HG03066 (cell line): ENCODE data around the gene COL6A2.
"Not testable (repeated sequence)": the region's sequence is repeated elsewhere in the genome, so short reads cannot be mapped to it uniquely, and the experiment has no call there.

Experiments used
- ATAC-seq: cut with Tn5 transposase; IDR thresholded peaks from one replicate; pipeline ENCODE4 v1.9.1; 2021; ENCODE audit warnings: low read depth; ENCODE audit not compliant: unreplicated experiment

COL6A2 gene

DNA sequence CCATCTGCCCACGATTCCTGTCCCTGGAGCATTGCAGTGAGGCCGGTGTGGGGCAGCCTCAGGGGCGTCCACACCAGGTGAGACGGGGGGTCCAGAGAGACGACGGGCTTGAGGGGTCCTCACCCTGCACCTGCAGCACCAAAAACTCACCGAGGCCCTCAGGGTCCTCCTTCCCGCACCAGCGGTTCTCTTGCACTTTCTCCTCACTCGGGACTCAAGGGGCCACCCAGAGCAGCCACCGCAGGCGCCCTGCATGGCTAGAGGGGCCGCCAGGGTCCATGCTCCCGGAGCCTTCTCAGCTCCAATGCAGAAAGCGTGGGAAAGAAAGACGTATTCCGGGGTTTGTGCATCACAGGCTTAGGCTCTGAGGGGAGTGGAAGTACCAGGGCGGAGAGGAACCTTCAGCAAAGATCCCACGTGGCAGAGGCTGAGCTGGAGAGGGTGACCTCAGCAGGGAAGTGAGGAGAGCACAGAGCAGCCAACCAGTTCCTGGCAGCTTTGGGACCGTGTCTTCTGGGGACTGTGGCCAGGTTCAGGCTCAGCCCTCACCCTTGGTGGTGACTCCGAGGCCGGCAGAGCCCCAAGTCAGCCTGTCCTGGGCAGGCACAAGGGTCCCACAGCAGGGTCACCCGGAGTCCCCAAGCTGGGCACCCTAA lies 19.5 kb upstream of the COL6A2 start:
- no peak for ATAC-seq

- no peak for ATAC-seq
These were observed 18.9 kb upstream of the COL6A2 start for GRCh38 chr21:46078978-46079351.

DNA sequence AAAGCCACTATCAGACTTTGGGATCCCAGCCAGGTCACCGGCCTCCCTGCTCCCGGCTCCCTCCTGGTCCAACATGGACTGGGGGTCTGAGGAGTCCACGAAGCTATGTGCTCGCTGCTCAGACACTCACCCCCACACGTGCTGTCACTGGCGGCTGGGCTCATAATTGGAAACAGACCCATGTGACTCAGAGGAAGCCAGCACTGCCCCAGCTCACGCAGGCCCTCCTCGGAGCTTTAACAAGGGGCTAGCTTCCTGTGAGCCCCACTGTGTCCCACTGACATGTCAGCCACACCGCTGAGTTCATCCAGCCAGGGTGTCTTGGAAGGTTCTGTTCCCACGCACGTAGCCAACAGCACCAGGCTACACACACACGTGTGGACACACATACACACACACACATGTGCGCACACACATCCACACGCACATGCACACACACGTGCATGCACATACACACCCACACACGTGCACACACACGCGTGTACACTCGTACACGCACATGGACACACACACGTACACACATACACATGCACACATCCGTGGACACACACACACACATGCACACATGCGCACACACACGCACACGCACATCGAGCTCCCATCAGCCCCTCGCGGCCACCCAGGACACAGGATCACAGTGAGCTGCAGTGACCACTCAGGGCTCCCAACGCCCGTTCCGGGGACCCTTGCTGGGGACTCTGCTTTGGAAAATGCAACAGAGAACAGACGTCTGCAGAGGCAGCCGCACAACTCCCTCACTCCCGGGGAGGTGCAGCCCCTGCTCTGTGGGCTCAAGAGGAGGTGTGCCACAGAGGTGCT lies 18.4 kb upstream of the COL6A2 start:
- ATAC-seq, result no peak

GRCh38 chr21:46080171-46081021 lies 17.5 kb upstream of the COL6A2 start:
- no peak for ATAC-seq

GRCh38 chr21:46081022-46081861 lies 16.7 kb upstream of the COL6A2 start:
- no peak for ATAC-seq

- no peak for ATAC-seq
These were observed 15.8 kb upstream of the COL6A2 start for GRCh38 chr21:46081862-46082712.

GRCh38 chr21:46082713-46082962 lies 15.3 kb upstream of the COL6A2 start:
- ATAC-seq, result no peak

- no peak for ATAC-seq
These were observed 14.7 kb upstream of the COL6A2 start for GRCh38 chr21:46082963-46083790.

GRCh38 chr21:46083791-46084561 lies 13.9 kb upstream of the COL6A2 start:
- no peak for ATAC-seq

GRCh38 chr21:46084709-46085108 lies 13.2 kb upstream of the COL6A2 start:
- no peak for ATAC-seq

GRCh38 chr21:46085259-46085658 lies 12.7 kb upstream of the COL6A2 start:
- not testable (repeated sequence) for ATAC-seq

- ATAC-seq, result no peak
These were observed 10.3 kb upstream of the COL6A2 start for GRCh38 chr21:46087641-46088040.

DNA sequence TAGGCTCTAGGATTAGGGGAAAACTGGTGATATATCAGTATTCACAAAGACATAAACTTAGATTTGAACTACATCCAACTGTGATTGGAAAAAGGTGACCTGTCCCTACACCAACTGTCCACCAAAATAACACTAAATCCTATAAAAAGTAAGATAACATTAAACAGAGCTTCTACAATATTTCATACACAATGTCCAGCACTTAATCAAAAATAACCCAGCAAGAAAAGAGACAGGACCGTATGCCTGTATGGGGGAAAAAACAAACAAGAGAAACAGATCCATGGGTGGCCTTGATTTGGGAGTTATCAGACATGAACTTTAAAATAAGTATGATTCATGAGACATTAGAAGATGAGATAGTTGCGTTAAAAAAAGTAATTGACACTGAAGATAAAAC lies 9.7 kb upstream of the COL6A2 start:
- no peak for ATAC-seq

- no peak for ATAC-seq
These were observed 8.6 kb upstream of the COL6A2 start for GRCh38 chr21:46089285-46089684.

- no peak for ATAC-seq
These were observed 6.8 kb upstream of the COL6A2 start for GRCh38 chr21:46091118-46091517.

GRCh38 chr21:46091631-46092025 lies 6.3 kb upstream of the COL6A2 start:
- ATAC-seq, result no peak

- no peak for ATAC-seq
These were observed 5.7 kb upstream of the COL6A2 start for GRCh38 chr21:46092026-46092764.
